Ovary (tissue), 9 donors: ENCODE data around the gene TGIF1. TPM values are rescaled to one million over a fixed set of nuclear protein-coding genes. Genes with fewer than 3 reads are reported as not detected.

Source experiments
- DNase-seq, 5 donors: peaks; one replicate each; pipeline ENCODE4 v3.0.0-alpha.2; 2019 to 2020
- H3K27ac ChIP-seq, 2 donors: fragments of 200-600 bp; one replicate each; pipeline versions ENCODE4 v1.5.1 to v1.8.0; 2019 to 2022
- H3K27me3 ChIP-seq: fragments of 200-600 bp; one replicate; pipeline ENCODE4 v1.8.0; 2022
- H3K36me3 ChIP-seq: fragments of 200-600 bp; sonication (generic); one replicate; pipeline ENCODE4 v1.5.1; 2019
- H3K4me1 ChIP-seq: one replicate; pipeline ENCODE4 v1.8.1; 2013; ENCODE audit warnings: mild to moderate bottlenecking, moderate library complexity; ENCODE audit not compliant: insufficient read depth
- H3K4me3 ChIP-seq: fragments of 200-600 bp; sonication (generic); one replicate; pipeline ENCODE4 v1.5.1; 2017
- H3K9me3 ChIP-seq, 2 donors: fragments of 200-600 bp in 1 of 2; sonication (generic) in 1 of 2; one replicate each; pipeline versions ENCODE4 v1.5.1 to v1.8.1; 2013 to 2019; ENCODE audit warnings: mild to moderate bottlenecking in 1 of 2, moderate library complexity in 1 of 2
- EP300 ChIP-seq: sonication (generic); formaldehyde crosslinking; IDR thresholded peaks from one replicate; pipeline ENCODE4 v1.6.1; 2017; ENCODE audit warnings: antibody characterized with exemption
- POLR2A ChIP-seq: fragments of 450-650 bp; IDR thresholded peaks from one replicate; pipeline ENCODE4 v1.6.1; 2017; ENCODE audit warnings: antibody characterized with exemption, mild to moderate bottlenecking, moderate library complexity
- WGBS, 3 donors: extraction: QIAGEN DNeasy Blood & Tissue Kit in 1 of 3; methylation state at CpG; one replicate each; pipeline versions ENCODE4 v1.1.5 to v1.1.7; 2013 to 2017; 5-methylcytosine and 5-hydroxymethylcytosine counted together
- intact Hi-C, 4 donors: fragments of 100-400 bp; cut with DNase I; formaldehyde crosslinking; loops; one replicate each; pipeline versions ENCODE4 v1.11.0 to v1.15.1; 2022 to 2023
- polyA plus RNA-seq, 2 donors: library from polyadenylated mRNA; stranded (reverse); fragments of 200-250 nt in 1 of 2; fragments of 350-450 nt in 1 of 2; fragmentation: Illumina TruSeq in 1 of 2; extraction: RNeasy Lipid Tissue Mini Kit (QIAGEN cat#74804) in 1 of 2; gene quantifications; one replicate each; pipeline ENCODE4 v1.2.3, GENCODE V29; 2013 to 2014
- total RNA-seq, 7 donors: library from RNA; depleted of rRNA in 2 of 7; stranded (reverse); fragments of >200 nt in 2 of 7; fragmentation: NEBNext Ultra II Directional in 3 of 7; extraction: Animal tissue kit (Norgen Biotek cat#: 25700) in 3 of 7; gene quantifications; one replicate each; pipeline versions ENCODE4 v1.1.0 to v1.2.4, GENCODE V29; 2016 to 2023
- TF ChIP-seq, protein P1 (sequence below), 3 donors: fragments of 450-650 bp in 2 of 3; fragments of 200-600 bp in 1 of 3; IDR thresholded peaks; one replicate each; pipeline versions ENCODE4 v1.5.1 to v1.8.0; 2016 to 2022; ENCODE audit warnings: antibody characterized with exemption in 3 of 3, mild to moderate bottlenecking in 1 of 3
- donor health status: DM: no; HTN: no; CAD: no; lungs with moderate emphysema.
- donor health status: DM: no; HTN: no; CAD: no.
- donor health status: Bipolar disorder and iron deficiency.
- donor health status: DM: yes; HTN: yes; CAD: no.
- donor health status: DM: no; HTN: no; CAD: no.
- donor health status: DM: yes; HTN: yes; CAD: no.

Gene TGIF1
- total and polyA plus RNA-seq, 9 donors, result 30.9 to 93.4 (median 64.0) TPM

DNA sequence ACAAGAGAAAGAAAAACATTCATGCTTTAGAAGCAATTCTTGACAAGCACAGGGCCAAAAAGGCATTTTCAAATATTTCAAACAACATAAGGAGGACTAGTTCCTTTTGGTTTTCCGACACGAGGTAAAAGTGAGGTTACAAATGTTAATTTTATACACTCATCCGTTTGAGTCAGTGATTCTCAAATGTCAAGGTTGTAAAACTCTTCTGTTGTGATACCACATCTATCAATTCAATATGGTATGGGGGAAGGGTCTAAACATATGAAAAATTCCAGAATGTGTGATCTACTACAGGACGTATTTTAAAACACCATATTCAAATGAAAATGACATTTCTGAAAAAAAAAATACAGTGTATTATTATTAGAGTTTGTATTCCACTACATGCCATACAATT lies 52.7 kb downstream of the TGIF1 start:
- TF ChIP-seq EP300 (no peak), POLR2A (no peak)
- TF ChIP-seq, protein P1, sequence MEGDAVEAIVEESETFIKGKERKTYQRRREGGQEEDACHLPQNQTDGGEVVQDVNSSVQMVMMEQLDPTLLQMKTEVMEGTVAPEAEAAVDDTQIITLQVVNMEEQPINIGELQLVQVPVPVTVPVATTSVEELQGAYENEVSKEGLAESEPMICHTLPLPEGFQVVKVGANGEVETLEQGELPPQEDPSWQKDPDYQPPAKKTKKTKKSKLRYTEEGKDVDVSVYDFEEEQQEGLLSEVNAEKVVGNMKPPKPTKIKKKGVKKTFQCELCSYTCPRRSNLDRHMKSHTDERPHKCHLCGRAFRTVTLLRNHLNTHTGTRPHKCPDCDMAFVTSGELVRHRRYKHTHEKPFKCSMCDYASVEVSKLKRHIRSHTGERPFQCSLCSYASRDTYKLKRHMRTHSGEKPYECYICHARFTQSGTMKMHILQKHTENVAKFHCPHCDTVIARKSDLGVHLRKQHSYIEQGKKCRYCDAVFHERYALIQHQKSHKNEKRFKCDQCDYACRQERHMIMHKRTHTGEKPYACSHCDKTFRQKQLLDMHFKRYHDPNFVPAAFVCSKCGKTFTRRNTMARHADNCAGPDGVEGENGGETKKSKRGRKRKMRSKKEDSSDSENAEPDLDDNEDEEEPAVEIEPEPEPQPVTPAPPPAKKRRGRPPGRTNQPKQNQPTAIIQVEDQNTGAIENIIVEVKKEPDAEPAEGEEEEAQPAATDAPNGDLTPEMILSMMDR (IDR thresholded peaks at IDR 0.05), result no peak
- WGBS, 3 donors, result 43 to 55% (median 49%) methylated on average over 4 of the region's 4 CpGs
- no peak overlapping the region for H3K4me3 ChIP-seq
- no peaks in the 10 kb centered on the region for H3K27me3 ChIP-seq
- H3K4me1 ChIP-seq, result peaks cover 2% of the 10 kb centered on the region
- no peaks in the 10 kb centered on the region for H3K9me3 ChIP-seq
- H3K36me3 ChIP-seq, result no peaks in the 10 kb centered on the region
- no peak for DNase-seq
- intact Hi-C loops, result no loop called here
- H3K27ac ChIP-seq, result no peak overlapping the region

DNA sequence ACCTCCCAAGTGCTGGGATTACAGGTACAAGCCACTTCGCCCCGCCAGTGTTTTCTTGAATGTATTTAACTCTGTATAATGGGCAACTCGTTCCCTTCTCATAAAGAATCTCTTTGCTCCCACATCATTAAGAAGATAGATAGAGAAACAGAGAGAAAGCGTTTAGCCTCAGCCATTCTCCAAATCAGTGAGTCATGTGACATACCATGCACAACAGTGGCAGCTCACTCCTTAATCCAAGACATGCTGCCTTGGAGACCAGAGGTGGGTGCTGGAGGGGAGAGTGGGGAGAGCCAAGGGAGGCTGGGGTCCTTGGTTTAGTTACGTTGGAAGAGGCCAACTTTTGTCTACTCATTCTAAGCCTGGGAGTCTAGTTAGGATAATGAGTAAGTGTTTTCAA lies 54.7 kb downstream of the TGIF1 start:
- WGBS, 3 donors, result 72 to 92% (median 82%) methylated on average over 5 of the region's 5 CpGs
- no peaks in the 10 kb centered on the region for H3K27me3 ChIP-seq
- no peak overlapping the region for H3K27ac ChIP-seq
- H3K4me1 ChIP-seq, result peaks cover under 1% of the 10 kb centered on the region
- no peaks in the 10 kb centered on the region for H3K36me3 ChIP-seq
- H3K9me3 ChIP-seq, result no peaks in the 10 kb centered on the region
- TF ChIP-seq, protein P1 (IDR thresholded peaks at IDR 0.05), result no peak
- TF ChIP-seq POLR2A (no peak), EP300 (no peak)
- no peak for DNase-seq
- intact Hi-C loops, result no loop called here
- no peak overlapping the region for H3K4me3 ChIP-seq

DNA sequence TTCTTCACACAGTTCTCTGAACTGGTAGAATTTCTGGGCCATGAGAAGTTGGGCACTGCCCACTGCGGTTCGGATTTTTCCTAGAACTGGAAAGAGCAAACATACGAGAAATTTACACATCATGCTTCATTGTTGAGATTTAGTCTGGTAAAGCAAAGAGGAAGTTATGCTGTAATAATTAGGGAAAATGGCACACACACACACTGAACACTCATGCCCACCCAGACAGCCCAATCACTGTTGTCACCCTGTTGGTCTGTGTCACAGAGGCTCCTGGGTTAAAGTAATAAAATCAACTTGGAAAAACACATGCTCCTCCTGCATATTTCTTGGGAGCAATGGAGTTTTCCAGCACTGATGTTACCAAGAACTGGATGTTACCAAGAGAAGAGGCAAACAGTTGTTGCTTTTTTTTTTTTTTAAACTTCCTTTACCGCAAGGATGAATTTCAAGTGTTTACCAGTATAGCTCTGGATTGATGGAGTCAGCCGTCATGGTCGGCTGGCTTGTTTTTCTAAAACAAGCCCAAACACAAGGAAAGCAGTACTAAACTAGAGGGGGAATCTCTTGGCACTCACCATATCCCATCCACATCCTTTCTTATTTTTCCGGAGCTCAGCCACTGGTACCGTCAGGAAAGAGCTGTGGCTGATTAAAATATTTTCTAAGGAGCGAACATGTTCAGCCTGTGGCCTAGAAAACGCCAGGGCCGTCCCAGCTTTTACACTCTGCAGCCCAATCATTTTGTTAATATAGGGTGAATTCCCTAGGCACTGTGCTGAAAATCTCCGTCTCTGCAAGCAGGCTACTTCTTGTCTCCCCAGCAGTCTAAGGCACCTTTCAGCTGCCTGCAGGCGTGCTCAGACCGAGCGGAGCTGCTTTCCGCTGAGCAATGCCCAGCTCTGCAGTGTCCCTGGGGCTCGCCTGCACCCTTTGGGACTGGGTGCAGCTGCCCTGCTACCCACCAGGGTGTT lies 58.9 kb downstream of the TGIF1 start:
- no peaks in the 10 kb centered on the region for H3K9me3 ChIP-seq
- DNase-seq, result no peak
- H3K27ac ChIP-seq, result no peak overlapping the region
- intact Hi-C loops, result no loop called here
- H3K4me1 ChIP-seq, result no peaks in the 10 kb centered on the region
- 47 to 63% (median 47%) methylated on average over 17 of the region's 17 CpGs for WGBS, 3 donors
- H3K4me3 ChIP-seq, result no peak overlapping the region
- H3K27me3 ChIP-seq, result no peaks in the 10 kb centered on the region
- no peak for TF ChIP-seq POLR2A
- no peaks in the 10 kb centered on the region for H3K36me3 ChIP-seq

Other genes with a start within 250 kb of the TGIF1 start
- gene MYOM1, start 230.2 kb upstream of the TGIF1 start, total RNA-seq, result 1 to 10 TPM in 5 of 7 donors, under 1 TPM in 2; 0.69 to 7.3 (median 3.6) TPM
- 10 to 100 TPM in 1 of 2 donors, 1 to 10 TPM in 1; 3.2 to 21.0 TPM for gene MYOM1, start 230.2 kb upstream of the TGIF1 start, polyA plus RNA-seq
- 100 to 1,000 TPM; 137 to 290 (median 206) TPM for gene MYL12A, start 202.4 kb upstream of the TGIF1 start, total RNA-seq
- gene MYL12A, start 202.4 kb upstream of the TGIF1 start, polyA plus RNA-seq, result 100 to 1,000 TPM; 265 to 595 TPM
- 100 to 1,000 TPM; 165 to 279 (median 194) TPM for gene MYL12B, start 188.0 kb upstream of the TGIF1 start, total RNA-seq
- 100 to 1,000 TPM; 326 to 388 TPM for gene MYL12B, start 188.0 kb upstream of the TGIF1 start, polyA plus RNA-seq